Right renal pelvis (tissue), 4 donors: Measurements from ENCODE around the gene ALKBH2. TPM values are rescaled to one million over a fixed set of nuclear protein-coding genes. Genes with fewer than 3 reads are reported as not detected.
"Not testable (repeated sequence)": the region's sequence is repeated elsewhere in the genome, so short reads cannot be mapped to it uniquely, and the experiment has no call there.

ENCODE experiments used
- DNase-seq, 4 donors: peaks; one replicate each; pipeline ENCODE4 v3.0.0-alpha.2; 2013; ENCODE audit warnings: low read depth in 4 of 4, low spot score in 3 of 4, missing footprints in 1 of 4
- polyA plus RNA-seq, 4 donors: library from polyadenylated mRNA; unstranded; fragments of 120-200 nt; gene quantifications; one replicate each; pipeline ENCODE4 v1.2.1, GENCODE V29; 2013; ENCODE audit not compliant: insufficient read length in 4 of 4

The ALKBH2 gene
- polyA plus RNA-seq, 4 donors = 23.9 to 32.8 (median 30.1) TPM

DNA sequence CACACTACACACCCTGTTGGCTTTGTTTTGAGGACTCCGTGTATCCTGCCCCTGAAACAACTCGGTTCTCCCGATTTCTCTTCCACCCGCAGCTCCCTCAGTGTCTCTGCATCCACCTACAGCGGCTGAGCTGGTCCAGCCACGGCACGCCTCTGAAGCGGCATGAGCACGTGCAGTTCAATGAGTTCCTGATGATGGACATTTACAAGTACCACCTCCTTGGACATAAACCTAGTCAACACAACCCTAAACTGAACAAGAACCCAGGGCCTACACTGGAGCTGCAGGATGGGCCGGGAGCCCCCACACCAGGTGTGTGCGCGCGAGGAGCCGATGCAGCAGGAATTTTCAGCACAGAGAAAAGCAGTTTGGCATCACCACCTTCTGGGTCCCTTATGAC lies 10.5 kb downstream of the ALKBH2 start:
- no peak for DNase-seq

DNA sequence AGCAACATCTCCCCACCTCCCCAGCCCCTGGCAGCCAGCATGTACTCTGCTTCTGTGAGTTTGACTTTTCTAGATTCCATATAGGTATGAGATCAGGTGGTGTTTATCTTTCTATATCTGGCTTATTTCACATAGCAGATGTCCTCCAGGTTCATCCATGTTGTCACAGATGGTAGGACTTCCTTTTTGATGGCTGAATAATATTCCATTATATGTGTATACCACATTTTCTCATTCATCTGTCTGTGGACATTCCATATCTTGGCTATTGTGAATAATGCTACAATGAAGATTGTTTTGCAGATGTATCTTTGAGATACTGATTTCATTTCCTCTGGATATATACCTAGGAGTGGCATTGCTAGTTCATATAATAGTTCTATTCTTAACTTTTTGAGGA lies 18.4 kb downstream of the ALKBH2 start:
- DNase-seq = no peak

DNA sequence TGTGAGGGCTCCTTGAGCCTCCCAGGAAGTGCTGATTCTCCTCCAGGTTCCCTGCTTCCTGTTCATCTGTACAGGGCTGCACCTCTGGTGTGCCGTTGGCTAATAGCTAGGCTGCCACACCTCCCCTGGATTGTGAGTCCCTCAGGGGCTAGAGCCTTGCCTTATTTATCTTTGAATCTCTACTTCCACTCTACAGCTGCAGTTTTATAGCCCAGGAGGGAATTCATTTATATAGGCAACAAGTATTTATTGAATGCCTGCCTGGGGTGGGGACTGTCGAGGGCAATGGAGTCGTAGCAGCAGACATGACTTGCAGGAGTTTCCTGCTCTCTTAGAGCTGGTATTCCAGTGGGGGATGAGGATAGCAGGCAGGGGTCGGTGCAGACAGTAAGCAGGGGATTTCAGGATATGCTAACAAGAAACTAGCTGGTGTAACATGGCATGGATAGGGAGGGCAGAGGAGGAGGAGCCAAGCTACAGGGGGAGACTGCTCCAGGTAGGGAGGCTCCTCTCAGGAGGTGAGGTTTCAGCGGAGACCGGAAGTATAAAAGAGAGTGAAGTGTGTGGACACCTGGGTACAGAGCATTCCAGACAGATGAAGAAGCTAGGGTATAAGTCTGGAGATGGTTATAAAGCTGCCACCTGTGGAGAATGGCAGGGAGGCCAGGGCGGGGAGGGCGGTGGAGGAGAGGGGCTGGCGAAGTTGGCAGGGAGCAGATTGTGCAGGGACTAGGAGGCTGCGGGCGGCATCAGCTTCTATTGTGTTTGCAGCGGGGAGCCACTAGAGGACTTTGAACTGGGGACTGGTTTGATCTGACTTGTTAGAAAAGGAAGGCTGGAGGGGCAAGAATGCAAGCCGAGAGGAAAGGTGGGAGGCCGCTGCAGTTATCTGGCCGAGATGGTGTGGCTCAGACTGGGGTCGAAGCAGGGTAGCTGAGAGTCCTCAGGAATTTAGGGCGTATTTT lies 23.7 kb downstream of the ALKBH2 start:
- no peak for DNase-seq

DNA sequence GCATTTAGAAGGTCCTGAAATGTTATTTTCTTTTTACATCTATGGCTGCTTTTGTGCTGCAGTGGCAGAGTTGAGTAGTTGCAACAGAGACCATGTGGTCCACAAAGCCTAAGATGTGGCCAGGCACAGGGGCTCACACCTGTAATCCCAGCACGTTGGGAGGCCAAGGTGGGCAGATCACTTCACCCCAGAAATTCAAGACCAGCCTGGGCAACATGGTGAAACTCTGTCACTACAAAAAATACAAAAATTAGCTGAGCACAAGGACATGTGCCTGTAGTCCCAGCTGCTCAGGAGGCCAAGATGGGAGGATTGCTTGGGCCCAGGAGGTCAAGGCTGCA lies 27.4 kb downstream of the ALKBH2 start:
- no peak for DNase-seq

DNA sequence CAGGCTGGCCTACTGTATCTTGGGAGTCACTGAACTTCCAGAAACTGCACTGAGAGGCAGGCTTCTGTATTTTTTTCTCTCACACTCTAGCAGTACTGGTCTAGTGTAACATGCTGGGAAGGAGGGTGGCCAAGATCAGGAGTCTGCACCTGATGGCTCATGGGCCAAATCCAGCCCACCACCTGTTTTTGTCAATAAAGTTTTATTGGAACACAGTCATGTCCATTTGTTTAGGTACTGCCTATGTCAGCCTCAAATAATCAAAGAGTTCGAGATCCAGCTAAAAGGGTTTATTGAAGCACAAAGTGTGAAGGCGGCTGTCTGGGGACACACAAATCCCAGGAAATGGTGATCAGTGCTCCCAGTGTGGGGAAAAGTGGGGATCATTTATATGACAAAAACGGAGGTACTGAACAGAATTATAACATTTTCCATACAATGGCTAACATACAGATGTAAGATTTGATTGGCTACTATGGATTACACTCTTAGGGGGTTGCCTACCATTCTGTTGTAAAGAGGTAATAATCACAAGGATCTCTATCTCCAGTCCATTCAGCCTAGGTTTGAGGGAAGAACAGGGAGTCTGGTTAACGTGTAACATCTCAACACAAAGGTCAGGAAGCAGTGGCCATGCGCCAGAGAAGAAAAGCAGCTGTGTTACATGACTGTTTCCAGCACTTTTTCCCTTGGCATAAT lies 28.0 kb downstream of the ALKBH2 start:
- no peak for DNase-seq

DNA sequence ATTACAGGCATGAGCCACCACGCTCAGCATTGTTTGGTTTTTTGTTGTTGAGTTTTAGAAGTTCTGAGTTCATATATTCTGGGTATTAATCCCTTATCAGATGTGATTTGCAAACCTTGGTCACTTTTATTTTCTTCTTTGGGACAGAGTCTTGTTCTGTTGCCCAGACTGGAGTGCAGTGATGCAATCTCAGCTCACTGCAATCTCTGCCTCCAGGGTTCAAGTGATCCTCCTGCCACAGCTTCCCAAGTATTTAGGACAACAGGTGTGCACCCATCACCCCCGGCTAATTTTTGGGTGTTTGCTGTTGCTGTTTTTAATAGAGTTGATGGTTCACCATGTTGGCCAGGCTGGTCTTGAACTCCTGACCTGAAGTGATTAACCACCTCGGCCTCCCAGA lies 29.1 kb downstream of the ALKBH2 start:
- DNase-seq = no peak

DNA sequence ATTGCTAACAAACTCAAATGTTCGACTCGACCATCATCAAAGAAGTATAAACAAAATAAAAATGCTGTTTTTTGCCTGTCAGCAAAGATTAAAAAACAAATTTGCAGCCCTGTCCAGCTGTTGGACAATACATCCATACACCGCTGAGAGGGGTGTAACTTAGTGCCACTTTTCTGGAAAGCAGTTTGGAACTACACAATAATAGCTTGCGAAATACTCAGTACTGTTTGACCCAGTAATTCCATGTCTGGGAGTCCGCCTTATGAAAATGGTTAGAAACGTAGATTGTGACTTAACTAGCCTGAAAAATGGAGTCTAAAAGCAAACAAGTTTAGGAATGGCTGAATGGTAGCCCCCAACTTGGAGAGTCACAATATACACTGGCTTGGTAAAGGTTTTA lies 34.5 kb downstream of the ALKBH2 start:
- DNase-seq = no peak

DNA sequence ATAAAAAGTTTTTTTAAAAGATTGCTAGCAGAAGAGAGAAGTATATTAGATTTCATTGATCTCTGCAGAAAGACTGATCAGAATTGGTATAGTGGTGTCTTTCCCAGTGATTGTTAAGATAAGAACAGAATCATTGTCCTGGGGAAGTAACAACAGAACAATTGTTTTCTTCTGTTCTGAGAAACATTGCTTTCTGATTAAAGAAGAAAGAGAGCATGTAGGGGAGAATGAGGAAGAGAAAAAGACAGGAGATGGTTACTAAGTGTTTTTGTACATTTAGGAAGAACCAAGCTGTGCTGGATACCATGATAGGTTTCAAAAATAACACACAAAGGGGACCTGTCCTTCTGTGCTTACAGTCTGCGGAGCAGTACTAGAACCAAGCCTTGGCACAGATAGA lies 35.9 kb downstream of the ALKBH2 start:
- DNase-seq = no peak

DNA sequence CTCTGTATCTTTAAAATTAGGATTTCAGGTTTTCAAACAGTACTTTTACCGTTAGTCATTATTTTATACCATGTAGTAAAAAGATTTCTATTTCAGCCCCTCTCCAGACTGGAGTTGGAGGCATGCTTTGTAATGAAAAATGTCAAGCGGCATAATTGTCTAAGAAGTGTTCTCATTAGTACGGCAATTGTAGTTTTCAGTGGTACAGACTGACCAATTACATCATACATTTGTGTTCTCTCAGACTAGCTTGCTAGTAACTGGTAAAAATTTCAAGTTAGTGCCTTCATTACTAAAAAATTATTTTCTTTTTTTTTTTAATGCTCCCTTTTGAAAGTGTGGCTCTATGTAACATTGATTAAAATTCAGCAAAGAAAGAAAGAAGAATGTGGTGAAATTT lies 36.4 kb downstream of the ALKBH2 start:
- DNase-seq = no peak

DNA sequence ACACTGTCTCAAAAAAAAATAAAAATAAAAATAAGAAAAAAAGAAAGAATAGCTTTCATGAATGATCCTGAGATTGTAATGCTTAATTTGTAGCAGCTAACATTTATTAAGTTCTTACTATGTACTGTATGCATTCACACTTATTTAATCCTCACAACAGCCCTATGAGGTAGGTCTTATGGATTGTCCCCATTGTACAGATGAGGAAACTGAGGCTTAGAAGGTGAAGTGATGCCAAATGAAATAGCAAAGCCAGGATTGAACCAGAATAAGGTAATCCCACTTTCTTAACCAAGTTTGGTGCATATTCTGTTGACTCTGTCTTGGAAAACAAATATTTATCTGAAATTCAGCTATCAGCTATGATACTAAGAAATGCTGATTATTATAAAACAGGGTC lies 38.8 kb downstream of the ALKBH2 start:
- DNase-seq = no peak

DNA sequence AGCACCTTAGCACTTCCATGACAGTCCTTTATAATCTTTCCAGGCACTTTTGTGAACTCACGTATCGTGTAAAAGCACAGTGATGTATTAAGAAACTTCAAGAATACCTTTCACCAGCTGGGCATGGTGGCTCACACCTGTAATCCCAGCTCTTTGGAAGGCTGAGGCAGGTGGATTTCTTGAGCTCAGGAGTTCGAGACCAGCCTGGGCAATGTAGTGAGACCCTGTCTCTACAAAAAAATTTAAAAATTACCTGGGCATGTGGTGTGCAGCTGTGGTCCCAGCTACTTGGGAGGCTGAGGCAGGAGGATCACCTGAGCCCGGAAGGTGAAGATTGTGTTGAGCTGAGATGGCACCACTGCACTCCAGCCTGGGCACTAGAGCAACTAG lies 39.2 kb downstream of the ALKBH2 start:
- DNase-seq = not testable (repeated sequence)

DNA sequence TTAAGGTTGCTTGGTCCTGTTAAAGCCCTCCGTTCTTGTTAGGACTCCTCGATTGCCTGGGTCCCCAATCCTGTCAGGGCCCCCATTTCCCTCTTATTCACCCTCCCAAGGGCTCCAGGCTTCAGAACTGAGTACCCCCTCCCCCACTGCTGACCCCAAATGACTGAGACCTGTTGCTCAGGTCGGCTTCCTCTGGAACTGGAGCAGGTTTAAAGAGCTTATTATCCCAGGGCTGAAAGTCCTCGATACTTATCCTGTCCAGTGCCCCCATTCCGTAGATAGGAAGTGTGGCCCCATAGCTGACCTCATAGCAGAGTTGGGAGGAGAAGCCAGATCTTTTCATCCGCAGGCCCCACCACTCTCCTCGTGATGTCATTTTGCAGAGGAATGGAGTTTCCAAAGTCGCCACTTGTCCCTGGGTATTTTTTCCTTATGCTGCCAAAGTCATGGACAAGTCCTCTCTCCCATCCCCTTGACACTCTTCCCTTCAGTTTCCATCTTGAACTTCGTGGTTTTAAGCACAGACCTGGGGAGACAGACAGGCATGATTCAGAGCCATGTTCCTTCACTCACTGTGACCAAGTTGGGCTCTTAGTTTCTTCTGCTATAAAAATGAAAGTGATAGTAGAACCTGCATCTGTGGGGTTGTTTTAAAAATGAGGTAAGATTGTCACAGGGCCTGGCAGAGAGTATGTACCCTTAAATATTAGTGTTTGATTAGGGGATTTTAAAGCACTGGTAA lies 39.7 kb downstream of the ALKBH2 start:
- no peak for DNase-seq

DNA sequence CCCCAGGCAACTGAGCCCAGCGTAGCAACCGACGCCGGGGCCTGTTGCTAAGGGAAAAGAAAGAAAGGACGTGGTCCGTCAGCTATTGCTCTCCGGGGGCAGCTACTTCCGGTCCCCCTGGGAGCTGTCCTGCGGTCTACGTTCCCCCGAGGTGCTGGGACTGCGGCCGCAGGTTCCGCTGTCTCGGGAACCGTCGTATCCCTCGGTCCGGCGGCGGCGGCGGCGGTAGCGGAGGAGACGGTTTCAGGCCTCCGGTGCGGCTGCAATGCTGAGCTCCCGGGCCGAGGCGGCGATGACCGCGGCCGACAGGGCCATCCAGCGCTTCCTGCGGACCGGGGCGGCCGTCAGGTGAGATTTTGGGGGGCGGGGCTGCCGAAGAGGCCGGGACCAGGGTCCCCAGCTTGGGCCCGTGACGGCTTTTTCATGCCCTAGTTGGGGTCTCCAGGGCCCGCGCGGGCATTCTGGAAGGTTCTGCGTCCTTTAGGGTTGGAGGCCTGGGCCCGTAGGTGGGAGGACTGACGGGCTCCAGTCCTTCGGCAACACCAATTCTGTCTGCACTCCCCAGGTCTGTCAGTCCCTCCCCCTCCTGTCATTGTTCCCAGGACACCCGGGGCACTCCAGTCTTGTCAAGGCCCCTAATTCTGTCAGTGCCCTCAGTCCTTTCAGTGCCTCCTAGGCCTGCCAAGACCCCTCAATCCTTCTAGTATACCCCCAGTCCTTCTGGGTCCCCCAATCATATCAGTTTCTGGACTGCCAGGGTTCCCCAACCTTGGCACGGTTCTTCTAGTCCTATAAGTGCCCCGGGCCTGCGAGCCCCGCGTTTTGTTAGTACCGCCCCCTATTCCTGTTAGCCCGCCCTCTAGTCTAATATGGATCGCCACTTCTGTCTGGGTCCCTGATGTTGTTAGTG lies 40.6 kb downstream of the ALKBH2 start, which contains the start of gene USP30:
Gene USP30 (plus strand): TSS at position 163 of the 910 bp plus-strand sequence. CDS start 103 bp downstream, at position 266.
- peak; percentile 79 to 86 (median 80) for DNase-seq

DNA sequence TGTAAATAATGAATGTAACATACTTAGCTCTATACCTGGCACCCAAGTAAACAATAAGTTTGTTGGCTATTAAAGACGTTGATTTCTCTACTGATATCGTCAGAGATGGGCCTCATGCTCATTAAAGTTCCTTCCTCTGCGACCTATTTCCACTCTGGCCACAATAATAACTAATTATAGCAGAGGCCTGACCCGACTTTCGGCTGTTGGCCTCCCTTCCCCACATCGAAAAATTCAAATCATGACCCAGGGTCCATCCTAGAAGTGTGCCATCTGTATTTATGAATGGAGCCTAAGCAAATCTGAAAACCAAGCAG lies 41.2 kb downstream of the ALKBH2 start:
- no peak for DNase-seq

DNA sequence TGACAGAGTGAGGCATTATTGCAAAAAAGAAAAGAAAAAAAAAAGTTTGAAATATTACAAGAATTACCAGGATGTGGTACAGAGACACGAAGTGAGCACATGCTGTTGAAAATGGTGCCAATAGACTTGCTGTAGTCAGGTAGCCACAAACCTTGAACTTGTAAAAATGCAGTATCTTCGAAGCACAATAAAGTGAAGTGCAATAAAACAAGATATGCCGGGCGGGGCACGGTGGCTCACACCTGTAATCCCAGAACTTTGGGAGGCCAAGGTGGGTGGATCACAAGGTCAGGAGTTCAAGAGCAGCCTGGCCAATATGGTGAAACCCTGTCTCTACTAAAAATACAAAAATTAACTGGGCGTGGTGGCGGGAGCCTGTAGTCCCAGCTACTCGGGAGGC lies 43.5 kb downstream of the ALKBH2 start:
- DNase-seq = not testable (repeated sequence)

DNA sequence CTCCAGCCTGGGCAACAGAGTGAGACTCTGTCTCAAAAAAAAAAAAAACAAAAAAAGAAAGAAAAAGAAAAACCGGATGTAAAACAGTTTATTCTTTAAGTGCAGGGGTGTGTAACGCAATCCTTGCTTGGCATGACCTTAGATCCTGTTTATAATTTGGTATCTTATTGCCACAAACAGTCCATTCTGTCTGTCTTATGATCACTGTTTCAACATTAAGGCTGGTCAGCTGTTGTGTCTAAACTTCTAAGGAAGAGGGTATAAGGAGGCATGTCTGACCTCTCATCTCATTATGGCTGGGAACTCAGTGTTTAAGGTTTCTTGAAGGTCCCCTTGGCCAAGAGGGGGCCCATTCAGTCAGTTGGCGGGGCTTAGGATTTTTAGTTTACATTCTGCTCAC lies 44.6 kb downstream of the ALKBH2 start:
- not testable (repeated sequence) for DNase-seq

DNA sequence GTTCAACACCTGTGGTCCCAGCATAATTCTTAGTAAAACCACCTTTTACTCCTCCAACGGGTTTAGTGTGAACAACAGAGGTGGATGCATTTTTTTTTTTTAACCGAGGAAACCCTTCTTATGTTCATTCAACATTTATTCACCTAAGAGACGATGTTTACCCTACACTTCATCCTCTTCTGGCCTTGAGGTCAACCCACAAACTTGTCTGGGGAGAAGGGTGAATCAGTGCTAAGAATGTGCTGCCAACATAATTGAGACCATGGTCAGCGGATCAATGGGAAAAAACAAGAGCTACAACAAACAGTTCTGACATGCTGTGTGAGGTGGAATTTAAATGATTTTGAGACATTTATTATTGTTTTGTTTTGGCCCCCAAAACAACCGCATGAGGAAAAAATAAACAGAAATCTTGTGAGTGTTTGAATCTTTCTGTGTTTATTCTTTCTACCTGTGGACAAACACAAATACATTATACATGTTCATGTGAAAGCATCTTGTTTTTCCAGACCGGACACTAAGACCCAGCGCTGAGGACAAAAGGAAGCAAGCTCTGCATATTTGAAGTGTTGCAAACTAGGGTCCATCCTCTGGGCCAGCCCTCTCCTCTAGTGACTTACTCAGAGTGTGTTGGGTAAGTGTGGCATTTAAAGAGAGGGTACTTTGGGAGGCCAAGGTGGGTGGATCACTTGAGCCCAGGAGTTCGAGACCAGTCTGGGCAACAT lies 46.0 kb downstream of the ALKBH2 start:
- DNase-seq = no peak

DNA sequence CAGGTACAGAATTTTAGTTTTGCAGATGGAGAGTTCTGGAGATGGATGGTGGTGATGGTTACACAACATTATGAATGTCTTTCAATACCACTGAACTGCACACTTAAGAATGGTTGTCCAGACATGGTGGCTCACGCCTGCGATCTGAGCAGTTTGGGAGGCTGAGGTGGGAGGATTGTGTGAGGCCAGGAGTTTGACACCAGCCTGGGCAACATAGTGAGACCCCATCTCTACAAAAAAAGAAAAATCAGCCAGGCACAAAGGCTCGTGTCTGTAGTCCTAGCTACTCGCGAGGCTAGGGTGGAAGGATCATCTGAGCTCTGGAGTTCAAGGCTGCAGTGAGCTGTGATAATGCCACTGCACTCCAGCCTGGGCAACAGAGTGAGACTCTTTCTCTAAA lies 49.0 kb downstream of the ALKBH2 start:
- no peak for DNase-seq
